Right atrium auricular region (tissue), 2 donors: Measurements from ENCODE around the gene DLG2. TPM values are rescaled to one million over a fixed set of nuclear protein-coding genes. Genes with fewer than 3 reads are reported as not detected.

Experiments used
- DNase-seq: peaks from one replicate; pipeline ENCODE4 v3.0.0-alpha.2; 2019; ENCODE audit warnings: low spot score
- H3K27ac ChIP-seq, 2 donors: fragments of 200-600 bp; sonication (generic); 1 replicate in 1 of 2; 2 replicates in 1 of 2; pipeline ENCODE4 v1.5.1; 2016 to 2019
- H3K27me3 ChIP-seq, 2 donors: fragments of 200-600 bp; sonication (generic); one replicate each; pipeline versions ENCODE4 v1.5.1 to v1.6.0; 2017 to 2019
- H3K36me3 ChIP-seq: fragments of 200-600 bp; sonication (generic); one replicate; pipeline ENCODE4 v1.5.1; 2016
- H3K4me1 ChIP-seq, 2 donors: fragments of 200-600 bp; sonication (generic); one replicate each; pipeline versions ENCODE4 v1.5.1 to v1.6.0; 2017 to 2019
- H3K4me3 ChIP-seq, 2 donors: fragments of 200-600 bp; sonication (generic); 1 replicate in 1 of 2; 2 replicates in 1 of 2; pipeline ENCODE4 v1.5.1; 2017 to 2019; ENCODE audit warnings: mild to moderate bottlenecking in 1 of 2, moderate library complexity in 1 of 2
- H3K9me3 ChIP-seq, 2 donors: fragments of 200-600 bp; sonication (generic); one replicate each; pipeline ENCODE4 v1.5.1; 2019
- CTCF ChIP-seq, 2 donors: fragments of 200-600 bp; sonication (generic); IDR thresholded peaks; one replicate each; pipeline ENCODE4 v1.5.1; 2019; ENCODE audit warnings: antibody characterized with exemption in 2 of 2
- total RNA-seq, 2 donors: library from RNA; depleted of rRNA; stranded (reverse); fragments of >200 nt; gene quantifications; one replicate each; pipeline ENCODE4 v1.1.0, GENCODE V29; 2016

DLG2 gene
- total RNA-seq, 2 donors from 2014 or later: 6.6 to 6.7 TPM

DNA sequence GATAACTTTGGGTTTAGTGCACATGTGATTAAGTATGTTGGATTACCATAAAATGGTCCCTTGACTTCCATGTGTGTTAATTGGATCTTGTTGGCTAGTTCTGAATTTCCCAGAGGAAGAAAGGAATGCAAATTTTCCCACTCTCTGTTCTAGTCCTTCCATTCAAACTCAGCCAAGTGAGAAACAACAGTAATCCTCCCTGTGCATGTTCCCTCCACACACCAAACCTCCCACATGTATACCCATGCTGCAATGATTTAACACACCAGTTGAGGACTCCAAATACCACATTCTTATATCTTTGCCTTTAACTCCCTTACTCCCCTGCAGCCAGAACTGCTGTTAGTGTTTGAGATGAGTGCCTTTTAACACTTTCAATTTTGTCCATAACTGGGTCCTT lies 1158.9 kb downstream of the DLG2 start:
- Histone ChIP-seq H3K4me1 (no peaks in the 10 kb centered on the region), H3K27ac (no peak overlapping the region), H3K27me3 (no peaks in the 10 kb centered on the region), H3K9me3 (no peaks in the 10 kb centered on the region), H3K4me3 (no peak overlapping the region), H3K36me3 (no peaks in the 10 kb centered on the region)
- TF ChIP-seq CTCF (IDR thresholded peaks at IDR 0.05): no peak
- no peak for DNase-seq

DNA sequence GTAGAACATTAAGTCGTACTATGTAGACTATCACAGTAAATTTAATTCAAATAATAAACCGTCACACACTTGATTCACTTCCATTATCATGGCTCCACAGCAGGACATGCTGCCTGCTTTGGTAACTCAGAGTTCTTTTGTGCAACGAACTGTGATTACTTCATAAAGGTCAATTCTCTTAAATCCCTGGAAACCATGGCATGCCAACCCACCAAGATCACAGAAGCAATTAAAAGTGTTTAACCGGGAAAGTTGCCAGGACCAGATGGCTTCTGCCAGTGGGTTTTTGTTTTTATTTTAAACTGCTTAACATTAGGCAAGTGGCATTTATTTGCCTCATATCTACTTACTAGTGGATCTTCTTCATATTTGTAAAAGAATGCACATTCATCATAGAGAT lies 1162.1 kb downstream of the DLG2 start:
- no peaks in the 10 kb centered on the region for H3K36me3 ChIP-seq
- H3K27ac ChIP-seq: no peak overlapping the region
- no peaks in the 10 kb centered on the region for H3K4me1 ChIP-seq
- no peaks in the 10 kb centered on the region for H3K27me3 ChIP-seq
- DNase-seq: no peak
- H3K4me3 ChIP-seq: no peak overlapping the region
- H3K9me3 ChIP-seq: no peaks in the 10 kb centered on the region
- TF ChIP-seq CTCF (IDR thresholded peaks at IDR 0.05): no peak

DNA sequence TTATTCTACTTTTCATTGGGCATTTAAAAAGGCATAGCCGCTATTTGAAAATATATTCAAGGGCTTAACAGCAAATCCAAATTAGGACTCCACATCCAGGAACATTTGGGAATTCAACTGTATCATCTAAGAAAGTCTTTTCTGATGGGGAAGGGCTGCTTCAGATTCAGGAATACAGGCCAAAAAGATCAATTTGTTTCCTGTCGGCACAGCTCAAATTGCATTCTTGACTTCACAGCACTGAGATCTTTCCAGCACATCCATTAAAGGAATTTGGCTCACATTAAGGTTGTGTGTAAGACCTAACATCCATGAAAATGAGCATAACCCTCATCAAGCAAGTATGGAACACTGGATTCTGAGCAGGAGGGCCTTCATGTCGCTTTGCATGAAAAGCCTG lies 1171.5 kb downstream of the DLG2 start:
- Histone ChIP-seq H3K27ac (no peak overlapping the region), H3K4me3 (no peak overlapping the region), H3K9me3 (no peaks in the 10 kb centered on the region), H3K36me3 (no peaks in the 10 kb centered on the region), H3K4me1 (no peaks in the 10 kb centered on the region), H3K27me3 (no peaks in the 10 kb centered on the region)
- TF ChIP-seq CTCF (IDR thresholded peaks at IDR 0.05): no peak
- DNase-seq: no peak

DNA sequence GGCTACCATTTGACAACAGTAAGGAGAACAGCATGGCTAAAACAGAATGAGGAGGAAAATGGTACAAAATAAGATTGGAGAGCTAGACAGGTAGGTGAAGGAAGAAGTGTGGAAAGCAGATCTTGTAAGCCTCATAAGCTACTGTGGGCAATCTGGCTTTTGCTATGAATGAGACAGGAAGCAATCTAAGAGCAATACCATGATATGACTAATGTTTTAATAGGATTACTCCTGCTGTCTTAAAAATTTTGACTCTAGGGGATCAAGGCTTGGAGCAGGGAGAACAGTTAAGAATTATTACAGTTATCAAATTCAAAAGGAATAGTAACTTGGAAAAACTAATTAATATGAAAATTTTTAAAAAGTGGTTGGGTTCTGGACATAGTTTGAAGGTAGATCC lies 1174.9 kb downstream of the DLG2 start:
- no peaks in the 10 kb centered on the region for H3K4me1 ChIP-seq
- DNase-seq: no peak

GRCh38 chr11:84438565-84438964 lies 1188.6 kb downstream of the DLG2 start:
- no peak overlapping the region for H3K27ac ChIP-seq
- no peak overlapping the region for H3K4me3 ChIP-seq
- H3K27me3 ChIP-seq: no peaks in the 10 kb centered on the region
- no peaks in the 10 kb centered on the region for H3K4me1 ChIP-seq
- no peak for TF ChIP-seq CTCF (IDR thresholded peaks at IDR 0.05)
- no peaks in the 10 kb centered on the region for H3K9me3 ChIP-seq
- DNase-seq: no peak
- H3K36me3 ChIP-seq: no peaks in the 10 kb centered on the region

More for the DNA sequence above, 1174.9 kb downstream of the DLG2 start:
- Histone ChIP-seq H3K9me3 (no peaks in the 10 kb centered on the region), H3K27me3 (no peaks in the 10 kb centered on the region), H3K27ac (no peak overlapping the region), H3K4me3 (no peak overlapping the region), H3K36me3 (no peaks in the 10 kb centered on the region)
- no peak for TF ChIP-seq CTCF (IDR thresholded peaks at IDR 0.05)
